Bronchial smooth muscle cell (primary cell): ENCODE data around the gene FMNL1. TPM values are rescaled to one million over a fixed set of nuclear protein-coding genes. Genes with fewer than 3 reads are reported as not detected.

Source experiments
- total RNA-seq: library from RNA; depleted of rRNA; stranded (reverse); fragments of >200 nt; gene quantifications from 2 replicates; pipeline ENCODE4 v1.2.1, GENCODE V29; 2014

Gene FMNL1
- 9.9 and 14.5 TPM in 2 replicates for total RNA-seq

GRCh38 chr17:45221081-45222013 is at the start of gene FMNL1:
FMNL1 (plus strand) TSS chr17:45221885; CDS start chr17:45222125, 240 bp downstream.

DNA sequence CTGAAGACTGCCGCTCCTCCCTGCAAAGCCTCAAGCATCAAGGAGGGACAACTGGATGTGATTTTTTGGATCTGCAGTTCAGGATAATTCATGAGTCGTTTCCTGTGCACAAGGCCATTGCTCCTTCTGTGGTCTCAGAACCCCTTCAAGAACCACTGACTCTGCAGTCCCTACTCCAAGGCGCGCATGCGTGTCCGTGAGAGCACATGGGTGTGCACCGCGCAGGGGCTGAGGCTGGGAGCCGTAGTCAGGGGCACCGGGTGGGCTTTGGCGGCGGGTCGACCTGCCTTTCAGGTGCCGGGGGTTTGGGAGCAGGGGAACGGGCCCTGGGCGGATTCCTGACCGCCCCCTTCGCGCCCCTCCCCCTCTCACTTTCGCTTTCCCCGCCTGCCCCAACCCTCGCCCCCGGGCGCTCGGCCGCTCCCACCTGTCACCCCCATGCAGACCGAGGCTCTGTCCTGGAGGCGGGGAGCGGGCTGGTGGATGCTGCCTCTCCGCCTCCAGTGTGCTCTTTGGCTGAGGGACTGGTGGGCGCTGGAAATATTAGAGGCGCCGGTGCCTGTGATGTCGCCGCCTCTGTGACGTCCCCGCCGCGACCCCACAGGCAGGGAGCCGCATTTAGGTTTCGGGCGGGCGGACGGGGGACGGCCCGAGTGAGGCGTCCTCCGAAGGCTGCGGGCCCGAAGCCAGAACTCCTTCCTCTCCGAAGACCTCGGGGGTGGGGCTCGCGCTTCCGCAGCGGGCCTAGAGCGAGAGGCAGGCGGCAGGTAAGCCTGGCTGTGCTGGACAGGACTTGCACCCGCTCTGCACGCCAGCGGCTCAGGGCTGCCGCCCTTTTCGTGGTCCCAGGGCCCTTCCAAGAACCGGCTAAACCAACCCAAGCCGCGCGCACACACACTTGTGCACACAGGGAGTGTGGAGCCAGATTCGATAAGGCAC is 40.2 kb downstream of the FMNL1 start, which contains the start of gene SPATA32:
TSS of gene SPATA32 (minus strand) at position 518 of the 939 bp plus-strand sequence. CDS start at position 440, 78 bp downstream.

Other genes with a start within 250 kb of the FMNL1 start
- gene DCAKD, start 170.3 kb upstream of the FMNL1 start, total RNA-seq = 30.9 and 39.3 TPM in 2 replicates
- gene NMT1, start 160.6 kb upstream of the FMNL1 start, total RNA-seq = 55.5 and 80.2 TPM in 2 replicates
- 39.1 and 45.8 TPM in 2 replicates for gene PLCD3, start 89.4 kb upstream of the FMNL1 start, total RNA-seq
- 5.8 and 7.4 TPM in 2 replicates for gene ACBD4, start 86.2 kb upstream of the FMNL1 start, total RNA-seq
- 5.5 and 8.7 TPM in 2 replicates for gene HEXIM1, start 73.4 kb upstream of the FMNL1 start, total RNA-seq
- 13.8 and 17.3 TPM in 2 replicates for gene HEXIM2, start 60.0 kb upstream of the FMNL1 start, total RNA-seq
- gene SPATA32, start 40.2 kb downstream of the FMNL1 start, total RNA-seq = not detected in 2 replicates
- gene MAP3K14, start 95.1 kb downstream of the FMNL1 start, total RNA-seq = 4.1 and 4.6 TPM in 2 replicates
- gene ARHGAP27, start 211.0 kb downstream of the FMNL1 start, total RNA-seq = 2.2 and 3.8 TPM in 2 replicates